ENCODE results near the gene DYNC1I1. TPM values are rescaled to one million over a fixed set of nuclear protein-coding genes. Genes with fewer than 3 reads are reported as not detected.

The DYNC1I1 gene
- total RNA-seq, 3 donors from 2014 or later (not counting 1 experiment from before 2014, with no cell fraction given) = not detected

- 97% methylated on average over 2 of the region's 2 CpGs for WGBS (ENCODE audit: insufficient coverage)
- no peaks in the 10 kb centered on the region for H3K9me3 Mint-ChIP-seq
- no peaks in the 10 kb centered on the region for H3K36me3 ChIP-seq (ENCODE audit: control insufficient read depth, insufficient read depth, low read length)
- H3K27me3 ChIP-seq (ENCODE audit: control insufficient read depth, insufficient read depth, low read length) = no peaks in the 10 kb centered on the region
- ATAC-seq (no peak), DNase-seq (no peak)
- H3K4me3 Mint-ChIP-seq = no peak overlapping the region
- no peaks in the 10 kb centered on the region for H3K4me1 ChIP-seq (ENCODE audit: control insufficient read depth, insufficient read depth, low read length)
- no peaks in the 10 kb centered on the region for H3K36me3 Mint-ChIP-seq
- intact Hi-C loops (cut with micrococcal nuclease) = no loop called here
- H3K4me1 Mint-ChIP-seq = no peaks in the 10 kb centered on the region
- no peak overlapping the region for H3K27ac ChIP-seq (ENCODE audit: low read length)
- no peaks in the 10 kb centered on the region for H3K9me3 ChIP-seq (ENCODE audit: control insufficient read depth, insufficient read depth, low read length)
- peaks cover 0 to 8% of the 10 kb centered on the region in 2 donors for H3K27me3 Mint-ChIP-seq (ENCODE audit: low read depth in 2 of 2)
- no peak overlapping the region for H3K27ac Mint-ChIP-seq
- no peak for TF ChIP-seq CTCF (IDR thresholded peaks at IDR 0.05)
- H3K4me3 ChIP-seq (ENCODE audit: low read length) = no peak overlapping the region
Measured at GRCh38 chr7:96009148-96009547, 236.8 kb downstream of the DYNC1I1 start.

- peaks cover 8 to 11% of the 10 kb centered on the region in 2 donors for H3K27me3 Mint-ChIP-seq (ENCODE audit: low read depth in 2 of 2)
- Histone ChIP-seq H3K36me3 (ENCODE audit: control insufficient read depth, insufficient read depth, low read length) (no peaks in the 10 kb centered on the region), H3K27me3 (ENCODE audit: control insufficient read depth, insufficient read depth, low read length) (no peaks in the 10 kb centered on the region), H3K9me3 (ENCODE audit: control insufficient read depth, insufficient read depth, low read length) (no peaks in the 10 kb centered on the region), H3K27ac (ENCODE audit: low read length) (no peak overlapping the region), H3K4me1 (ENCODE audit: control insufficient read depth, insufficient read depth, low read length) (no peaks in the 10 kb centered on the region), H3K4me3 (ENCODE audit: low read length) (no peak overlapping the region)
- intact Hi-C loops (cut with micrococcal nuclease) = no loop called here
- H3K4me1 Mint-ChIP-seq = no peaks in the 10 kb centered on the region
- 44% methylated on average over 2 of the region's 2 CpGs for WGBS (ENCODE audit: insufficient coverage)
- no peak for ATAC-seq
- no peak overlapping the region for H3K27ac Mint-ChIP-seq
- no peaks in the 10 kb centered on the region for H3K36me3 Mint-ChIP-seq
- TF ChIP-seq CTCF (IDR thresholded peaks at IDR 0.05) = no peak
- H3K9me3 Mint-ChIP-seq = no peaks in the 10 kb centered on the region
- no peak for DNase-seq
- no peak overlapping the region for H3K4me3 Mint-ChIP-seq
Measured at GRCh38 chr7:96013836-96014235, 241.5 kb downstream of the DYNC1I1 start.

- 100% methylated on average over 1 of the region's 1 CpG for WGBS (ENCODE audit: insufficient coverage)
- no peak overlapping the region for H3K4me3 ChIP-seq (ENCODE audit: low read length)
Measured at GRCh38 chr7:96014617-96015016, 242.3 kb downstream of the DYNC1I1 start.

More at GRCh38 chr7:96014617-96015016, 242.3 kb downstream of the DYNC1I1 start:
- Mint-ChIP-seq H3K4me1 (no peaks in the 10 kb centered on the region), H3K36me3 (no peaks in the 10 kb centered on the region), H3K27me3 (ENCODE audit: low read depth in 2 of 2) (peaks cover 8 to 11% of the 10 kb centered on the region in 2 donors), H3K9me3 (no peaks in the 10 kb centered on the region), H3K27ac (no peak overlapping the region), H3K4me3 (no peak overlapping the region)
- Histone ChIP-seq H3K36me3 (ENCODE audit: control insufficient read depth, insufficient read depth, low read length) (no peaks in the 10 kb centered on the region), H3K9me3 (ENCODE audit: control insufficient read depth, insufficient read depth, low read length) (no peaks in the 10 kb centered on the region), H3K27me3 (ENCODE audit: control insufficient read depth, insufficient read depth, low read length) (no peaks in the 10 kb centered on the region), H3K27ac (ENCODE audit: low read length) (no peak overlapping the region), H3K4me1 (ENCODE audit: control insufficient read depth, insufficient read depth, low read length) (no peaks in the 10 kb centered on the region)
- ATAC-seq = no peak
- TF ChIP-seq CTCF (IDR thresholded peaks at IDR 0.05) = no peak
- intact Hi-C loops (cut with micrococcal nuclease) = no loop called here
- DNase-seq = no peak

All from natural killer cell (primary cell).